ENCODE results near the gene INPP4A.
A peak's percentile ranks its signal among the peaks of the same experiment; 100 is the strongest.

INPP4A gene

DNA sequence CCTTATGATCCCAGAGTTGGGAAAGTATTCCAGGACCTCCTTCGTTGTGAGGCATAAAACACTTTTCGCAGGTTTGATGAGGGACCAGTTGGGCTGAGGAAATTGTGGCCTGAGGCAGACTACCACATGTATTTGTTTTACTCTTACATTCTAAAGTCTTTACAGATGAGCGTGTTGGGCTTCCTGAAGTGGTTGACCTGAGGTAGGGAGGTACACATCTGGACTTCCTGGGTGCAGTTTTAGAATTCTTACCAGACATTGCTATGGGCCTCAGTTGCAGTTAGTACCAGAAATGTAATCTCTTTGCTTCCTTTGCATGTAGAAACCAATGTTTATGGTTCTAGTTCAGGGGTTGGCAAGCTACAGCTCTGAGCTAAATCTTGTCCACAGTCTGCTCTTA is 114.9 kb downstream of the INPP4A start:
- no peak overlapping the region for H3K27ac ChIP-seq

GRCh38 chr2:98560256-98560771 is 115.7 kb downstream of the INPP4A start:
- no peak overlapping the region for H3K27ac ChIP-seq
- no peak for TF ChIP-seq CTCF (conservative IDR thresholded peaks at IDR 0.05)

More for the DNA sequence above, 114.9 kb downstream of the INPP4A start:
- no peak for TF ChIP-seq CTCF (conservative IDR thresholded peaks at IDR 0.05)

DNA sequence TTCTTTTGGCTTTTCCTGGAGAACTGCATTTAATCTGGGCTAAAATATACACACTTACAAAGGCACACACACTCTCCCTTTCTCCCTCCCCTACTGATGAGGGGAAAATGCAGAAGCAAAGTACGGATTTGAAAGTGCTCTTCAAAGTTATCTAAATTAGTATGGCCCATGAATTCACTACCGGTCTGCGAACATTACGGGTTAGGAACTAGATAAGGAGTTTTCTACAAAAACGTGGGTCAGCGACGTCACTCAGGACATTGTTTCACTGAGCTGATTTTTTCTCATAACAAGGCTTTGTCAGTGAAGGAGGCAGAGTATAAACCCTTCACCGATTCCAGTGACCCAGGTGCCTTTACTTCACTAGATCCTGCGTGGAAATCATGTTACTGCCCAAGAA is 116.4 kb downstream of the INPP4A start:
- no peak for TF ChIP-seq CTCF (conservative IDR thresholded peaks at IDR 0.05)
- H3K27ac ChIP-seq, result no peak overlapping the region

DNA sequence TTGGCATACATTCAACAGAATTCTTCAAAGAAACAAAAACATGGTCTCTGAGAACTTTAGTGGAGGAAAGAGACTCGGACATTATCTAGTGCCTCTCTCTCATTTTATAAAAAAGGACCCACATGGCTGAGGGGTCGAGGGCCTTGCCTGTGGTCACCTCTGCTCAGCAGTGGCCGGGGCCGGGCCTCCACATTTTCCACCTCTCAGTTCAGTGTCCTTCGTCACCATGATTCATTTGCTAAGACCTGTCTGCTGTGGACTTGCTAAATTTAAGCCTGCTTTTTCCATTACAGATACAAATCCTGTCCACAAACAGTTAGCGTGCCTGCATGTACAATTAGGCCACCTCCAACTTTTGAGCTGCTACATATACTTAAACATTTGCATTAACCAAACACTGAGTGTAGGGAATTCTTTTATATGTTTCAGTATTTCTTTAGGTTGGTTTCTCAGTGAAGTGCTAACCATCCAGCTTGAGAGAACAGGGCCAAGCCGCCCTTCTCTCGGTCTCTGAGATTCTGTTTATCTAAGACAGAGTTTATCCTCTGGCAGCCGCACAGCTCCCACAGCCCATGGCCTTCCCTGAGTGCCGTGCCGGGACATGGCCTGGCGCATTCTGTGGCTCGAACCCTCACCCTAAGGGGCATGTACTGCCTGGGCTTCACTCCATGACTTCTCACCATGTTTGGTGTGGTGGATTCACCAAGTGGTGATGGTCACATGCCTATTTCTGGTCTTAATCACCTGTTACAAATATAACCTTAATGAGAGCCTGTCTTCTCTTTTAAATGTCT is 117.4 kb downstream of the INPP4A start:
- TF ChIP-seq CTCF (conservative IDR thresholded peaks at IDR 0.05), result no peak
- no peak overlapping the region for H3K27ac ChIP-seq

GRCh38 chr2:98563394-98563793 is 118.7 kb downstream of the INPP4A start:
- no peak for TF ChIP-seq CTCF (conservative IDR thresholded peaks at IDR 0.05)
- H3K27ac ChIP-seq, result peak overlapping the region; percentile 20; the same call in 1 of the 2 replicates

DNA sequence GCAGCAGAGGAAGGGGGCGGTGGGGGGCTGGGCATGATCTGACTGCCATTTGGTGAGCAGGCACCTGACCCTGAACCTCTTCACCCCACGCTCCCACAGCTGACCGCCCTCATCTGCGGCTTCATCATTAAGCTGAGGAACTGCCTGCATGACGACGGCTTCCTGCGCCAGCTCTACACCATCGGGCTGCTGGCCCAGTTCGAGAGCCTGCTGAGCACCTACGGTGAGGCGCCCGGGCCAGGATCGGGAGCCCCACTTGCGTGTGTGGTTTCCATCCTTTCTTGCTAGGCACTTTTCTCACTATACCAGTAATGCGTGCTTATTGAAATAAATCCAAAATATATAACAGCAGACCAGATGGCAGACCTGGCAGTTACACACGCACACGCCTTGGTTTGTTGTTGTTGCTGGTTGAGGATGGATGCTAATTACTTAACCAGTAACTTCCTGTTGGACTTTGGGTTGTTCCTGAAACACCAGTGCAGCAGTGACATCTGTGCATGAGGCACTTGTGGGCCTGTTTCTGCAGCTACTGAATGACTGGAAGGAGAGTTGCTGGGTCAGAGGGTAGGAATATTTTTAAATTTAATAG is 120.0 kb downstream of the INPP4A start:
- TF ChIP-seq CTCF (conservative IDR thresholded peaks at IDR 0.05), result no peak

DNA sequence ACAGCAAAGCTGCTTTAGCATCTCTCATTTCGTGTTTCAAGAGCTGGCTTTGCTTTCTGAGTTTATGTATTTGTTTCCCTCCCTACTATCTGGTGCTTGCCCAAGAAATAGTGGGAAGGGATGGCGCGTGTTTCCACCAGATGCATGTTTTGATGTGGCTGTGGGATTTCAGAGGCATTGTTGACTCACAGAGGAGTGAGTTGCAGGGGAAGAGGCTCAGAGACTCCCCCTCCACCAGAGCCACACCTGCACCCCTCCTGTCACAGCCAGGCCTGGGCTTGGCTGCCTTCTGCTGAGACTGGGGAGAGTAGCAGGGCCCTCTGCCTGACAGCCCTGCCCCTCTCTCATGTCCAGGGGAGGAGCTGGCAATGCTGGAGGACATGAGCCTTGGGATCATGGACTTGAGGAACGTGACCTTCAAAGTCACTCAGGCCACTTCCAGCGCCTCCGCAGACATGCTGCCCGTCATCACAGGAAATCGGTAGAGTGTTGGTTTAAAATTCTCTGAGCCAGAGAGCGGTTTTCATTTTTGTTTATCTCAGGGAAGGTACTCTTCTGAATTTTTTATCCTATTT is 120.7 kb downstream of the INPP4A start:
- no peak for TF ChIP-seq CTCF (conservative IDR thresholded peaks at IDR 0.05)
- no peak overlapping the region for H3K27ac ChIP-seq

More for the DNA sequence above, 120.0 kb downstream of the INPP4A start:
- no peak overlapping the region; the same call in 1 of the 2 replicates for H3K27ac ChIP-seq
